Muscle of arm (tissue), 12 donors: ENCODE results near the gene SUFU. TPM values are rescaled to one million over a fixed set of nuclear protein-coding genes. Genes with fewer than 3 reads are reported as not detected.

Experiments
- DNase-seq: peaks from one replicate; pipeline ENCODE4 v3.0.0-alpha.2; 2013
- polyA plus RNA-seq, 12 donors: library from polyadenylated mRNA; unstranded; fragments of 120-200 nt; gene quantifications; one replicate each; pipeline ENCODE4 v1.2.1, GENCODE V29; 2013; ENCODE audit not compliant: insufficient read length in 12 of 12

SUFU gene
- polyA plus RNA-seq, 12 donors: 10.8 to 24.1 (median 15.3) TPM; not detected in 1

DNA sequence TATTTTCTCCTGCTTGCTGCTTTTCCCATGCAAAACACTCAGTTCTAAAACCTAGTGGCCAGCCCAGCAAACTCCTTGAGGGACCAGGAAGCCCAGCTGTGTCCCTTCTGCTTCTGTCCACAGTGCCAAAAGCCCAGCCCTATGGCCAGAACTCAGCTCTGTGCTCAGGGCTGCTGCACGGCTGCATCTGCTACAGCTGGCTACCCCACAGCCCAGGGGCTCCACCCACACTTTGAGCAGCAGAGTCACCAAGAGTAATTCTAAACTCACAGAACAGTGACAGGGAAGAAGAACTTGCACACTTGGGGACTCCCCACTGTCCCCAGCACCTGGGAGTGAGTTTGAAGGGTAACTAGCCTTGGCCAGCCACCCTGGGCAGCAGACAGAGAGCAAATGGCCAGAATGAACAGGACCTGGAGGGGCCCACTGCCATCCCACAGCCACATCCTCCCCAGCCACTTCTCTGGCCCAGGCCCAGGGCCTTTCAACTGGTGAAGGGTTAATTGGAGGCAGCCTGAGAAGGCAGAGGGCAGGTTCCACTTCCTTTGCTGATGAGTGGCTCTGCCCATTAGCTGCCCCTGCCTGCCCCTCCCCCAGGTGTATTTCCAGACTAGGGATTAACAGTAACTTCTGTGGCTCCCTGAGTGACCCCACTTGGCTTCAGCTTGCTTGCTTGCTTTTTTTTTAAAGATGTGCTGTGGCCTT lies 112.4 kb downstream of the SUFU start:
- DNase-seq: peak; percentile 90

- no peak for DNase-seq
Observed at GRCh38 chr10:102617041-102617440, 113.3 kb downstream of the SUFU start.

DNA sequence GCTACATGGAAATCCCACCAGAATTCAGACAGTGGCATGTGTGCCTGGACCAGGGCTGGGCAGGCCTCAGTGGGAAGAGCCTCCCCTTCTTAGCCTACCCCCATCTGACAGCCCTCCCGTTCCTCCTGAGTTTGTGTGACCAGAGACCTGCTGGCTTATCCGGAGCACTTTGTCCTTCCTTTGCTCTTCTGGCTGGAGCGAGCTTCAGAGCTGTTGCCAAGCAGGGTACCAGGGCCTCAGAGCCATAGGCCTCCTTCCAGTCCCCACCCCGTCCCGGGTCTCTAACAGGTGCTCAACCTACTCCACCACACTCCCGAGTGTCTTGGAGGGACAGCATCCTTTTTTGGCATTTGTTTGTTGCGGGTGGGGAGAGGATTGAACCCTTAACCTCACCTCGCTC lies 114.0 kb downstream of the SUFU start:
- DNase-seq: no peak

DNA sequence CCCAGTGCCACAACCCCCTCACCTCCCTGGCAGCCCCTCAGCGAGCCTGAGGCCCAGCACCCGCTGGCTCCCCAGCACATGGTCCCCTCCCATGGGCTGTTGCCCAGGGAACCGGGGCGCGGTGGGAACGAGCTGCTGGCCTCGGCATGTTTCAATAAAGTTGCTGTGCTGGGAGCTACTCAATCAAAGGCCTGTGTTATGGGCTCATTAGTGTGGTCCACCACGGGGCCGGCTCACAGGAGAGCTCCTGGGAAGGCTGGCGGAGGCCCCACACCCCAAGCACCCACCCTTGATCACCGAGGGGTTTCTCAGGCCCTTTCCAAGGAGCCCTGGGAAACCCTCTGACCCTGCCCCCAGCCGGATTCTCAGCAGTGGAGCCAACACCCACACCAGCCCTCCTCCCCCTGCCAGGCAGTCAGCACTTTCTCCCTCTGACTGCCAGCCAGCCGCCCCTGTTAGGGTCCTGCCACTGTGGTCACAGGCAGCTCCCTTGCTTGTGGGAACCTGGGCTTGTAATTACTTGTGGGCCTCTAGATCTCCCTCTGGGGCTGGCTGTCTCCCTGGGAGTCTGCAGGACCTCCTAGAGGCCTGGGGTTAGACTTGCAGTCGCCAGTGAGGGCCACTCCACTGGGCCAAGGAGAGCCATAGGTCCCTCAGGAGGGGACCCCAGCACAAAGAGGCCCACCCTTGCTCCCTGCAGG lies 115.7 kb downstream of the SUFU start:
- no peak for DNase-seq

GRCh38 chr10:102620138-102620590 lies 116.4 kb downstream of the SUFU start:
- no peak for DNase-seq

DNA sequence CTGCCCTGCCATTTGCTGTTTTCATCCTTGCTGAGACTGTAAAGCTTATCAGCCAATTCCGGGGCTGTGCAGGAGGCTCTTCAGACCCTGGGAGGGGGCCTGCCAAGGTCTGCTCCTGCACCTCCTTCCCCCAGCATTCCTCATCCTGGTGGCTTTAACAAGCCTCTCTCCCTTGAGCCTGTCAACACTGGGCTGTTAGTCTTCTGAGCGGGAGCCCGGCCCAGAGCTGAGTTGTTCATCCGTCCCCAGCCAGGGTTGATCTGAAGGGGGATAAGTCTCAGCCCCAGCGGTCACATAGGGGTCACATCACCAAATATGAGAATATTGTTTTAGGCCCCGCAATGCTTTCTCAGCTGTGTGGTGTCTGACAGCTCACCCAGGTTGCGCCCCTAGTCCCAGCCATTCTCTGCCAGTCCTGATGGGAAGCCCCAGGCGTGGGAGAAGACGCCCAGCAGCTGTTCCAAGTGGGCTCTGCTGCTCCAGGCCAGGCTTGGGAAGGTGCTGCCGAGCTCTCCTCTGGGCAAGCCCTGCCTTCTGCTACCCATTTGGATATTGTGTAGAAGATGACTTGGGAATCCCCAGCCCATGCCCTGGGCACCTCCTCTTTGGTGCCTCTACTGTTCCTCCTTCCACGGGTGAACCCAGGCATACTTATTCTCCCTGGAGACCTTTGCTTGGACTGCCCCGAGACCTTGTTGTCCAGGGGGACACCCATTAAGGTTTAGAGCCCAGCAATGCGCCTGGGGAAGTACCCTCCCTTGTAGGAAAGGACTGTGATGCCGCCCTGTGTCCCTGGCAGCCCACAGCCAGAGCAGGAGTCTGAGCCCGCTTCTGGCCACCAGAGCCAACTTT lies 117.0 kb downstream of the SUFU start:
- DNase-seq: no peak

- DNase-seq: no peak
Observed at GRCh38 chr10:102621443-102622325, 117.9 kb downstream of the SUFU start.

GRCh38 chr10:102624094-102624493 lies 120.3 kb downstream of the SUFU start:
- DNase-seq: no peak

GRCh38 chr10:102624751-102625645 lies 121.2 kb downstream of the SUFU start:
- no peak for DNase-seq

DNA sequence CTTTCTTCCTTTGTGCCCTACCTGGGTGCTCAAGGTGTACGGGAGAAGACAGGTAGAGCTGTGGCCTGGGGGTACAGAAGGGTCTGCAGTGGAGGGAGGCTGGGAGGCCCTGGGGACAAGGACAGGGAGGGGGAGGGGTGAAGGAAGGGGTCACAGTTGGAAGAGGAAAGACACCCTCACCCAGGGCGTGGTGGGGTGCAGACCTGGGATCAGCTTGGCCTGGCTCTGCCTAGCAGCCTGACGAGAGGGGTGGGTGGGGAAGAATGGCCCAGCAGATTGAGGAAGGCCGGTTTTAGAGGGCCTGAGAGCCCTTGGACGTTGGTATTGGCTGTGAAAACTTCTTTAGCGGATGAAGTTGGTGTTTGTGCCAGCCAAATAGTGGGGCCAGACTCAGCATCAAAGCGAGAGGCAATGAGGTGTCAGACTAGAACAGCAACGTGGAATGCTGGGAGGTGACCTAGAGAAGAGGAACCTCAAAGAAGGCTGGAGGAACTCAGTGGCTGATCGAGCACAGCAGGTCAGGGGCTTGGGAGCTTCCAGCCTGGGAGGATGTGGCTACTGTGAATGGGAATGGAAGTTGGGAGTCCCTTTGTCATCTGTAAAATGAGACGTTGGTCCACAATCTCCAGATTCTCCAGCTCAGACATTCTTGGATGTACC lies 122.4 kb downstream of the SUFU start:
- DNase-seq: no peak

DNA sequence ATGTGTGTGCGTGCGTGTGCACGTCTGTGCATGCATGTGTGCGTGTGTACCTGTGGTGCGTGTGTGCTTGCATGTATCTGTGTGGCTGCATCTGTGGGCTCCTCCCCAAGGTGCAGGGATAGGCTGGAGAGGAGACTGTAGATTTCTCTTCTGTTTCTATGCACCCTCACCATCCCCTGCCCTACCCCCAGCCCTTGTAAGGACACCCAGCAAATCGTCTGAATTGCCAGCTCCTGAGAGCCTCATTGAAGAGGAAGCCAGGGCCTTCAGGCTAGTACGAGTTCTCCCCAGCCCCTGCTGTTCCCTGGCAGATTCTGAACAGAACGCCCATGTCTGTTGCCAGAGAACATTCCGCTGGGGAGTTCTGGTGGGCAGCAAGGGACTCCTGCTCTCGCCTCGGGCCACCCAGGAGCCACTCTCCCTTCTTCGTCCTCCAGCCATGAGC lies 123.5 kb downstream of the SUFU start:
- no peak for DNase-seq

DNA sequence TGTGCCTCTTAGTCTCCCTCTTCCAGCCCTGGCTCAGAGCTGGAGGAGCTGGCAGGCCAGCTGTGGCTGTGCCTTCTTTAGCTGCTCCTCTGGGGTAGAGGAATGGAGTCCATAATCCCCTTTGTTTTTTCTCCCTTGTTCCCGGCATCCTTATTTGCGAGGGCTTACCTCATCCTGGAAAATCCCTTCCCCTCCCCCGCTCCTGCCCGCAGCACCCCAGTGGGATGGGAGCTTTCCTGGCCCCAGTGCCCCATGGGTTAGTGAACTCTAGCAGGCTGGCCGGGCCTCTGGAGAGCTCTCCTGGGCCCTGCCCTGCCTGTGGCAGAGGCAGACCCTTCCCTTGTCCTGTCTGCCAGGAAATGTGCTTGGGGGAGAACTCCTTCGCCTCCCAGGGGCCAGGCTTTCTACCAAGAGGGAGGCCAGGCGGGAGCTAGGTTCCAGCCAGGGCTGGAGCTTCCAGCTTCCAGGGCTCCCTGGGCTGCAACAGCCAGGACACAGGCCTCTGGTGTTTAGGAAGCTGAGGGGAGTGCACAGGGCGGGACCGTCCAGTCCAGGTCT lies 124.0 kb downstream of the SUFU start:
- no peak for DNase-seq

DNA sequence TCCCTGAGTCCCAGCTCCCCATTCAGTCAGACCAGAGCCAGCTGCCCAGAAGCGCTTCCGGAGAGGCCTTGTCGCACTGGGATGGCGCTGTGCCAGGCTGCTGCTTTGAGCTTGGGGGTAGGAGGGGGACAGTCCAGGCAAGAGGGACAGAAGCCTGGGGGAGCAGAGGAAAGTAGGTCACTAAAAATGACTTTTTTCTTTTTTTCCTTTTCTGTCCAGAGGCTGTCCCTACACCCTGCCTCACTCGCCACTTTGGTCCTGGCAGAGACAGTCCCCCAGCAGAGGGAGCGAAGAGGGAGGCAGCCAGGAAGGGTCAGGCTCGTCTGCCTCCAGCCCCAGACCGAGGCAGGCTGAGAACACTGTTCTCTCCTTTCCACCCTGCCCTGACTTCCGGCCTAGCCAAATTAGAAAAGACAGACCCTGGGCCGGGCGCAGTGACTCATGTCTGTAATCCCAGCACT lies 124.7 kb downstream of the SUFU start:
- no peak for DNase-seq

DNA sequence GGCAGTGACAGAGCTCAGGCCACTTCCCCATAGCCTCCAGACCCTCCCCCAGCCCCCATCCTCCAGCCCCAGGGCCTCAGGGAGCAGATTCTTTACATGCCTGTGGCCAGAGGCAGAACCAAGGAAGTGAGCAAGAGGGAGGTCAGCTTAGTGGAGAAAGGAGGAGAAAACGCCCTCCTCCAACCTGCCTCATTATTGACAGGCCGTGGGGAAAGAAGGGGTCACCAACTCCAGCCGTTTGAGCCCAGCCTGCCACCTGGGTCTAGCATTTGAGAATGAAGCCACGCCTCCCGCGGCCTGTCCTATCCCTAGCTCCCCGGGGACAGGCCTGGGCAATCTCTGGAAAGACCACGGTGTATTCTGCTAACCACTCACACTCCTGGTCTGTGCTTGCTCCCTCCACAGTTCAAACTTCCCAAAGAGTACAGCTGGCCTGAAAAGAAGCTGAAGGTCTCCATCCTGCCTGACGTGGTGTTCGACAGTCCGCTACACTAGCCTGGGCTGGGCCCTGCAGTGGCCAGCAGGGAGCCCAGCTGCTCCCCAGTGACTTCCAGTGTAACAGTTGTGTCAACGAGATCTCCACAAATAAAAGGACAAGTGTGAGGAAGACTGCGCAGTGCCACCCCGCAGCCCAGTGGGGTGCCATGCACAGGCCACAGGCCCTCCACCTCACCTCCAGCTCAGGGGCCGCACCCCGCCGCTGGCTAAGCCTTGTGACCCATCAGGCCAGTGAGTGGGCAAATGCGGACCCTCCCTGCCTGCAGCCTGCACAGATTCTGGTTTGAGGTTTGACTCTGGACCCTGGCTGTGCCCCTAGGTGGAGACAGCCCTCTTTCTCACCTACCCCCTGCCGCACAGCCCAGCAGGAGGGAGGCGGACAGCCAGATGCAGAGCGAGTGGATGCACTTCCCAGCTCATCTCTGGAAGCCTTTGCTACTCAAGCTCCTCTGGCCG lies 126.2 kb downstream of the SUFU start:
- DNase-seq: no peak

DNA sequence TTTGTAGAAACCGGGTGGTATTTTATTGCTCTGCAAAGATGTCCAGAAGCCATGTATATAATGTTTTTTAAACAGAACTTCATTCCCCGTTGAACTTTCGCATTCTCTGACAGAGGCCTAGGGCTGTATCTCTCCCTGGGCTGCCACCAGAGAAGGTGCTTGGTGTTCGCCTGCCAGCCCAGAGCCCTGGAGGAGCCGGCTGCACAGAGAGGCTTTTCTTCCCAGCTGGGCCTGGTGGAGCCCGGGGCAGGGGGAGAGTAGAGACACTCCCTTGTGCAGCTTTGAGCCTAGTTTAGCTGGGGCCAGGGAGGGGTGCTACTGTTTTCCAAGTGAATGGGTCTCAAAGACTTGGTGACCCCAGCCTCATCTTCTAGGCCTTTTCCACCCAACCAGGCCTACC lies 126.9 kb downstream of the SUFU start:
- DNase-seq: no peak

DNA sequence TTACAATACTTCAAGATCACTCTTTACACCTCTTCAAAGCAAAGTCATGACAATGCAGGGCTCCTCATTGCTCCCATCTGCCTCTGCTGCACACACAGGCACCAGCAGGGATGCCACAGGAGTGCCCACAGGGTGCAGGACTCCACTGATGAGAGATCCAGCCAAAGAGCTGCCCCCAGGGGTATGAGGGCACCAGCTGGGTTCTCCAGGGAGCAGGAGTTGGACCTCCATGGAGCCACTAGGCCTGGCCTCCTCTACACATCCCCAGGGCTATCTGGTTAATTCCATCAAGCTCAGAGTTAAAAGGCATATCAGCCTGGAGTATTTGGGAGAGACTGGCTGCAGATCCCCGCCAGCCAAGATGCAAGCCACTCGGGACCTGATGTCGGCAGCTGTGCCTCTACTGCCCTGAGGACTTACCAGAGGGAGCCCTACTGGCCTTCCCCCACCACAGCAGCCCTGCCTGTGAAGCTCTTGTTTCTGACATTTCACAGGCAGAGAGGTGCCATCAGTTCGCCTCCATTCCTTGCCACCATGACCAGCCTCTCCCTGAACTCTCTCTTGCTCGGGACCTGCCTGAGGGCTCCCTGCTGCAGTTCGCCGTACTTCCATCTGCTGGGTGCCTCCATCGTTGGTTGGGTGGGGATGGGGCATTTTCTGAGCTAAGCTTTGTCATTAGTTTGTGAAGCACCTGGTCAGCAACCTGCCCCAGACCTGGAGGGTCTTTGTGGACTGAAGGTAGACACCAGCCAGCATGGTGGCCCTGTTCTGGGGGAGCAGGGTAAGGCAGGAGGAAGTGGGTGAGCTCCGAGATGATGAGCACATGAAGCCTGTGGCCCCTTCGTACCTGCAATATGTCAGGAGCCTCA lies 128.0 kb downstream of the SUFU start:
- no peak for DNase-seq
